GM12872 (cell line): ENCODE measurements around the gene RFPL4A.
"Not testable (repeated sequence)": the region's sequence is repeated elsewhere in the genome, so short reads cannot be mapped to it uniquely, and the experiment has no call there.

Experiments used
- TF ChIP-seq, protein P1 (sequence below): IDR thresholded peaks from 3 replicates; pipeline ENCODE4 v1.5.1; 2011; ENCODE audit warnings: low read depth, mild to moderate bottlenecking, low read length, moderate library complexity; ENCODE audit not compliant: insufficient read depth

The RFPL4A gene

GRCh38 chr19:55758797-55759196 lies at the start of gene RFPL4A:
Gene RFPL4A, plus strand, starts transcription at chr19:55759097. Its CDS starts 2,704 bp downstream, at chr19:55761801.
- TF ChIP-seq, protein P1, sequence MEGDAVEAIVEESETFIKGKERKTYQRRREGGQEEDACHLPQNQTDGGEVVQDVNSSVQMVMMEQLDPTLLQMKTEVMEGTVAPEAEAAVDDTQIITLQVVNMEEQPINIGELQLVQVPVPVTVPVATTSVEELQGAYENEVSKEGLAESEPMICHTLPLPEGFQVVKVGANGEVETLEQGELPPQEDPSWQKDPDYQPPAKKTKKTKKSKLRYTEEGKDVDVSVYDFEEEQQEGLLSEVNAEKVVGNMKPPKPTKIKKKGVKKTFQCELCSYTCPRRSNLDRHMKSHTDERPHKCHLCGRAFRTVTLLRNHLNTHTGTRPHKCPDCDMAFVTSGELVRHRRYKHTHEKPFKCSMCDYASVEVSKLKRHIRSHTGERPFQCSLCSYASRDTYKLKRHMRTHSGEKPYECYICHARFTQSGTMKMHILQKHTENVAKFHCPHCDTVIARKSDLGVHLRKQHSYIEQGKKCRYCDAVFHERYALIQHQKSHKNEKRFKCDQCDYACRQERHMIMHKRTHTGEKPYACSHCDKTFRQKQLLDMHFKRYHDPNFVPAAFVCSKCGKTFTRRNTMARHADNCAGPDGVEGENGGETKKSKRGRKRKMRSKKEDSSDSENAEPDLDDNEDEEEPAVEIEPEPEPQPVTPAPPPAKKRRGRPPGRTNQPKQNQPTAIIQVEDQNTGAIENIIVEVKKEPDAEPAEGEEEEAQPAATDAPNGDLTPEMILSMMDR, result not testable (repeated sequence)

- TF ChIP-seq, protein P1, result no peak
Measured at GRCh38 chr19:55711719-55712118, 47.2 kb upstream of the RFPL4A start.

- TF ChIP-seq, protein P1, result no peak
Measured at GRCh38 chr19:55712804-55713631, 45.9 kb upstream of the RFPL4A start.

DNA sequence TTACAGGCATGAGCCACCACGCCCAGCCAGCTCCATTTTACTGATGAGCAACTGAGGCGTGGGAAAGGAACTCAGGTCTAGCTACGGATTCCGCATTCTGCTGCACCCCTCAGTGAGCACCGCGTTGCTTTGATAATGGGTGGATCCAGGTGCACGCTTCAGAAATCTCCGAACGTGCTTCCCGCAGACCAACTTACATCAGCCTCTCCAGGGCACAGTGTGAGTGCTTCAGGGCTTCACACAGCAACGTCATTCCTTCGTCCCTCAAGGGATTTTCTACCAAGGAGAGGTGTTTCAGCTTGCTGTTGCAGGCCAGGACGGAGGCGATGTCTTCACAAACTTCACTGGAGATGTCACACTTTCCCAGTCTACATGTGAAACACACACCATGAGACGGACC lies 42.4 kb upstream of the RFPL4A start:
- TF ChIP-seq, protein P1, result no peak

DNA sequence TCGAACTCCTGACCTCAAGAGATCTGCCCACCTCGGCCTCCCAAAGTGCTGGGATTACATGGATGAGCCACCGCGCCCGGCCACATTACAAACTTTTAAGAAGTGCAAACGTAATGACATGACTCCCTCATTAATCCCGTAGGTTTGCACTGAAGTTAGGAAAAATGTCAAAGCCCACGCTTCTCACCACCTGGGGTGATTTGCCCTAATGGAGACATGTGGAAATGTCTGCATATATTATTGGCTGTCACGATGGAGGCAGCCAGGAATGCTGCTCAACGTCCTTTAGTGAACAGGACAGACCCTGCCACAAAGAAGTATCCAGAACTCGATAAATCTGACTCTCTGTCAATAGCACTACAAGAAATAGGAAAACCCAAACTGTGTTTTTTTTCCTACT lies 41.6 kb upstream of the RFPL4A start:
- TF ChIP-seq, protein P1, result no peak

- TF ChIP-seq, protein P1, result no peak
Measured at GRCh38 chr19:55720214-55720746, 38.6 kb upstream of the RFPL4A start.

- TF ChIP-seq, protein P1, result no peak
Measured at GRCh38 chr19:55720801-55721200, 38.1 kb upstream of the RFPL4A start.
